ENCODE data around the gene MAGI2.
"Not testable (repeated sequence)": the region's sequence is repeated elsewhere in the genome, so short reads cannot be mapped to it uniquely, and the experiment has no call there.

The MAGI2 gene

DNA sequence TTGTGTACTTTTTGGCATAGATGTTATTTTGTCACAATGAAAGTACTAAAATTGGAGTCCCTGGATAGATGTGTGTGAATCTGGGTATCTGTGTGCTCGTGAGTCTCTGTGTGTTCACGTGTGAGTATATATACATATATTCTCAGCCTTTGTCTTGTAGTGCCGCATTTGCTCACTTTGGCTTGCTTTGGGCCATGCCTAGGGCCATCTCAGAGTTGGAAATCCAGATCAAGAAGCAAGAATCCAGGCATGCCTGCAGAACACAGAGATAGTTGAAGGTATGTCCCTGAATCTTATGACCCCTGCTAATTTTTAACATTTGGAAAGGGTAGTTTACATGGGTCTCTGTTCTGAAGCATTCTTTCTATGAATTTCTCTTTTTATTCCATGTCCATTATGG lies 1446.2 kb downstream of the MAGI2 start:
- no peak for DNase-seq

DNA sequence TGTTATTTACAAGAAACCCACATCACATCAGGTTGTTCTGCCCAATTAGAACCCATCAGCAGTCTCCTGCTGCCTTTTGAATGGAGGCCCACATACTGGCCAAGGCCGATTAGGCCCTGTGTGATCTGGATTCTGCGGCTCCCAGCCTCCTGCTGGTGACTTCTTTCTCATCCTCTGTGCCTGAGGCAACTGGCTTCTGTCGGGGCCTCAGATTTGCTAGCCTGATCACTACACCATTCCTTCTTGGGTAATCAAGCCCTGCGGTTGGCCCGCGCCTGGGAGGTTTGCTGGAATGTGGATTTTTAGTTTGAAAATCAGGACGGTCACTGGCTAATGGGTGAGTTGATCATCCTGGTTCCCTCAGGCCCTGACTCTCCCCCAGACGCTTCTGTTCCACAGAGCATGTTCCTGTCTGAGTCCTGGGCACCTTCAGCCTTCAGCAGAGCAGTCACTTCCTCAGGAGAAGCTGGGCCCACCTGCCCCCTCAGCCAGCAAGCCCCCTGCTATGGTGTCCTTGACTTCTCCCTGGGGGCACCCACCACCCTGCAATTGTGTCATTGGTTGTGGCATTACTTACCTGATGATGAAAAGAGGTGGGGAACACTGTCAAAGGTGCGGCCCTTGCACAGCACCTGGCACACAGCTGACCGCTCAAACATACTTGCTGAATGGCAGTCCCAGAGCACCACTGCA lies 1447.3 kb downstream of the MAGI2 start:
- no peak for DNase-seq

DNA sequence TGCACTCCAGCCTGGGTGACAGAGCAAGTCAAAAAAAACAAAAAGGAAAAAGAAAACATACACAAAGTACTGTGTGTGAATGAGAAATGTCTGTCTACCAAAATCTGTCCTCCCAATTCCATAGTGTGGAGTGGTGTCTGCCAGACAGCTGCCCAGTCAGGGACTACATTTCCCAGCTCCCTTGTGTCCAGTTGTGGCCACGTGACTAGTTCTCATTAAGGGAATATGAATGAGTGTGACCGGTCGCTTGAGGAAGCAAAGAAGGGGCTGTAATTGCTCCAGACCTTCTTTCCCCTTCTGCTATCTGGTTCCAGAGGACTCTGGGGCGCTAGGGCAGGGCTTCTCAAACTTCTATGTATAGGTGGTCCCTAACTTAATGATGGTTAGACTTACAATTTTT lies 1450.8 kb downstream of the MAGI2 start:
- no peak for DNase-seq

DNA sequence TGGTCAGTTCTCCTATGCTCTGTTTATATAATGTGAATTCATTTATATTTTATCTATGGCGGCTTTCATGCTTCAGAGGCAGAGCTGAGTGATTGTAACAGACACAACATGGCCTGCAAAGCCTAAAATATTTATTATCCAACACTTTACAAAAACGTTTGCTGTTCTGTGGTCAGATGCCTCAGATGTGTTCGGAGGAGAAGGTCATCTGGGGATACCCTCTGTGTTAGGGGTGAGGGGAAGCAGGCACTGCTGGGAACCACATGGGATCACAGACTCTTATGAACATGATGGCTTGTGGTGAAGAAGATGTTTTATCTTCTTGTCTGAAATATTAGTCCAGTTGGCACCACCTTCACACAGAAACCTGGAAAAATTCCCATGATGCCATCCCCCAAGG lies 1451.4 kb downstream of the MAGI2 start:
- DNase-seq: no peak

DNA sequence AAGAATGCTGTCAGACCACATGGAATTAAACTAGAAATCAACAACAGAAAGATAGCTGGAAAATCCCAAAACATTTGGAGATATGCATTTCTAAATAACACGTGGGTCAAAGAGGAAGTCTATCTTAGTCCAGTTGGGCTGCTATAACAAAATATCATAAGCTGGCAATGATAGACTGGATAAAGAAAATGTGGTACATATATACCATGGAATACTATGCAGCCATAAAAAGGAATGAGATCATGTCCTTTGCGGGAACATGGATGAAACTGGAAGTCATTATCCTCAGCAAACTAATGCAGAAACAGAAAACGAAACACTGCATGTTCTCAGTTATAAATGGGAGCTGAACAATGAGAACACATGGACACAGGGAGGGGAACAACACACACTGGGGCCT lies 1454.3 kb downstream of the MAGI2 start:
- not testable (repeated sequence) for DNase-seq

DNA sequence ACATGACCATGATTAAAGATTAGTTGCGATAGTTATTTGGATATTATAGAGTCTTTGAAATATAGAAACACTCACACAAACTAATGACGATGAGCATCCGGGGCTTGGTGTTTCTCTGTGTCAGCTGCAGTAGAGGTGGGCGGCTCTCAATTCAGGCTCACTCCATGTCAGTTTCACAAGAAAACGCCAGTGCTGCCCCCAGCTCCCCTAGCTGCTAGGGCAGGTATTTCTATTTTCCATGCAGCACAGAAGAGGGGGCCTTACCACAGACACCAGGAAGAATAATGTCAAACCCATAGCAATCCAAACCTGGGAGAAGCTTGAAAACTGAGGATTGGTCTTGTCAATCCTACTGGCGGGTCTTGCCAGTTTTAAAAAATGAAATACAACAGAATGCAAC lies 1457.8 kb downstream of the MAGI2 start:
- no peak for DNase-seq

DNA sequence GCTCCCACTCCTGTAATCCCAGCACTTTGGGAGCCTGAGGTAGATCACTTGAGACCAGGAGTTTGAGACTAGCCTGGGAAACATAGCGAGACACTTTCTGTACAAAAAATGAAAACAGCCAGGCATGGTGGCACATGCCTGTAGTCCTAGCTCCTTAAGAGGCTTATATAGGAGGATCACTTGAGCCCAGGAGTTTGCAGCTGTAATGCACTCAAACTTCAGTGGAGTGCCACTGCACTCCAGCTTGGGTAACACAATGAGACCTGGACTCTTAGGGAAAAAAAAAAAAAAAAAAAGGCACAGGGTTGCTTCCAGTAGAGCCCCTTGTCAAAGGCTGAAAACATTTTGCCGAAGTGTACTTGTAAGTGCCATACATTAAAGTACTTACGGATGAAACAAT lies 1459.6 kb downstream of the MAGI2 start:
- no peak for DNase-seq

DNA sequence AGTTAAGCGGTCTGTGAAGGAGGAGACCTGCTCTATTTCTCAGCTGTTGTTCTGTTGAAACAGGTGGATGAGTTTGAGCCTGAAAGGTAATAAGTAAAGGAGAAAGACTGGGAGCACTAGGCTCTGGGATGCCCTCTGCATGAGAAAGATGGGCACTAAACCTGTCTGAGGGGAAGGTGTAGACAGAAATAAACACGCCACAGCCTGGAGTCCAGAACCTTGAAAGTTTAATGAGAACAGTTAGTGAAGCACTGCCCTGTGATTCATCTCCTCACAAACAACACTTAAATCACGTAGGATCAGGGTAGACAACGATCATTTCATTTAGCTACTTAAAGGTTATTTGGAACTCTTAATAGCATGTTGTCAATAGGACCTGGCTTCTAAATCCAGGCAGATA lies 1461.8 kb downstream of the MAGI2 start:
- DNase-seq: no peak

DNA sequence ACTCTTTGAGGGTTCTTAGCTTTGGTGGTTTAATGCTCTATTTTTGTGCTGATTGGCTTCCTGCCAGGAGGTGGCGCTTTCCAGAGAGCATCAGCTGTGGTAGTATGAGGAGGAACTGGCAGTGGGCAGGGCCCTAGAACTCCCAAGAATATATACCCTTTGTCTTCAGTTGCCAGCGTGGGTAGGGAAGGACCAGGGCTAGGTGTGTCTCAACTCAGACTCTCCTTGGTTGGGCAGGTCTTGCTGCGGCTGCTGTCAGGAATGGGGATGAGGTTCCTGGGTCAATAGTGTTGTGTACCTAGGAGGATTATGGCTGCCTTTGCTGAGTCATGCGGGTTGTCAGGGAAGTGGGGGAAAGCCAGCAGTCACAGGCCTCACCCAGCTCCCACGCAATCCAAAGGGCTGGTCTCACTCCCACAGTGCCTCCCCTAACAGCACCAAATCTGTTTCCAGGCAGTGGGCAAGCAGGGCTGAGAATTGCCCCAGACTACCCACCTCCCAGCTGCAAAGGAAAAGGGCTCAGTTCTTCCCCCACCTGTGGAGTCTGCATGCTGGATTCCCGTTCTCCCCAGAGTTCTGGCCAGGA lies 1463.4 kb downstream of the MAGI2 start:
- DNase-seq: peak in 1 of 5 experiments; percentile 31

DNA sequence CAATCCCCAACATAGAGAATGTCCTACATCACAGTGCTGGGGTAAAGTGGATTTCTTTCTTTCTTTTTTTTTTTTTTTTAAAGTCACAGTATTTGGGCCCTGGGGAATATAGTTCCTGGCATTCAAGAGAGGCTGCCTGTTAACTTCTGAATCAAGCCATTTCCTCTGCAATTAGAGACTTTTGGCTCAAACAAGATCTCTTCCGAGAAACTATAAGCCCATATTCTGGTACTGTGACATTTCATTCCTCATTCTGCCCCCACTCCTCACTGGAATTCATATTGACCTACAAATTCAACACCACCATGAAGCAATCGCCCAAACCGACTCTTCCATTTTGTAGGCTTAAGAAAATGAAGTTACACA lies 1467.5 kb downstream of the MAGI2 start:
- DNase-seq: no peak

DNA sequence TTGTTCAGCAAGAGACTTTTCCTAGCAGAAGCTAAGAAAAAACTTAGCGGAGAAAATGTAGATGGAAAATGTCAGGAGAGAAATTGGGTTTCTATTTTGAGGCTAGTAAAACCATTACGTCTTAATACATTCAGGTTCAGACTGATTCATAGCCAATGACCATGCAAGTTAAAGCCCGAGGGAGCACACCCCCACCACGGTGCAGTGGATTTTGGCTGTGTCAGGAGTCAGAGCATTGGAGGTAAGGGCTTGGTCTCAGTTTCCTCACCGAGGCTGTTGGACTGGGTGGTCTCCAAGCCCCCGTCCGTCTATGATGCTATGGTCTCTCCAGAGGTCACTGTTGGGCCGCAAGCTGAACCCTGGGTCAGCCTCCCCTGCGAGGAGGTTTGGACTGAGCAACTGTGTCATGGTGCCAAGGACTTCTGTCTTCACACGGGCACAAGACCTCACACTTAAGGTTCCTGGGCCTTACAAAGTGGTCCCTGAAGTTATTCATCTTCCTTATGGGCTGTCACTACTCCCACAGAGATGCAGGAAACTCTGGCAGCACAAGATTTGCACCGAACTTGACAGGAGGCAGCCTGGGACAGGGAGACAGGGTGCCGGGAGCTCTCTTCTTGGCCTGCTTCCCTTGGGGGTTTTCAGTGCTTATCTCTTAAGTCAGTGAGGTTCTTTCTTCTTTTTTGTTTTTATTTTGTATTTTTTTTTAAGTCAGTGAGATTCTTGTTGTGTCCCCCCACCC lies 1468.1 kb downstream of the MAGI2 start:
- DNase-seq: no peak

DNA sequence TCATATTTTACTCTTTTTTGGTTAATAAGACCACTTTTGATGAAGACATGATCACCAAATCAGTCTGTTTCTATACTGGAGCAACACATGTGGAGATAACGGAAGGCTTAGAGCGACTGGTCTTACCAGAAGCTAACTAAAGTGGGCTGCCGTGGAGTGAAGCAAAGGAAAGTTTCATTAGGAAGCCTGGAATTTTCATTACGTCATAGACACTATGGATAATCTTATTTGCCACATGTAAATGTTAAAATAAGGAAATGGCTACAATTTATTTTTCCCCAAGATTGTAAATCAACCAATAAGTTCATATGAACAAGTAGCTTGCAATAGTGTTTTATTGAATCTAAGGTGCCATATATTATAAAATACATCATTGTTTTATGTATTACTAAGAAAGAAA lies 1469.5 kb downstream of the MAGI2 start:
- no peak for DNase-seq

DNA sequence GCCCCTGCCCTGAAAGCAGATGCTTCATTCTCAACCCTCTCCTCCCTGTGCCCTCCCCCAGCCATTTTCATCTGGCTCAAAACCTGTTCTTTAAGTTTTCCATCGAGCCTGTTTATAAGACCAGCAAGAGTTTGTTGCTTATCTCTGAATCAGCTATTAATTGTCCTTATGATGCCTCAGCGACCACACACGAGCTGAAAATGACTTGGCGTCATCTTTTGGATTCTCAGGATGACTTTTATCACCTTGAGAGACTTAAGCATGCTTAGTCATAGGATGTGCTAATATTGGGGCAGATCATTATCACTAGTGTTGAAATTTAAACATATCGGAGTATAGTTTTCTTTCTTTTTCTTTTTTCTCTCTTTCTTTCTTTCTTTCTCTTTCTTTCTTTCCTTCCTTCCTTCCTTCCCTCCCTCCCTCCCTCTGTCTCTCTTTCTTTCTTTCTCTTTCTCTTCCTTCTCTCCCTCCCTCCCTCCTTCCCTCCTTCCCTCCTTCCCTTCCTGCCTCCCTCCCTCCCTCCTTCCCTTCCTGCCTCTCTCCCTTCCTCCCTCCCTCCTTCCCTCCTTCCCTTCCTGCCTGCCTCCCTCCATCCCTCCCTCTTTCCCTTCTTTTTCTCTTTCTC lies 1470.4 kb downstream of the MAGI2 start:
- peak in 1 of 5 experiments; percentile 93 for DNase-seq

DNA sequence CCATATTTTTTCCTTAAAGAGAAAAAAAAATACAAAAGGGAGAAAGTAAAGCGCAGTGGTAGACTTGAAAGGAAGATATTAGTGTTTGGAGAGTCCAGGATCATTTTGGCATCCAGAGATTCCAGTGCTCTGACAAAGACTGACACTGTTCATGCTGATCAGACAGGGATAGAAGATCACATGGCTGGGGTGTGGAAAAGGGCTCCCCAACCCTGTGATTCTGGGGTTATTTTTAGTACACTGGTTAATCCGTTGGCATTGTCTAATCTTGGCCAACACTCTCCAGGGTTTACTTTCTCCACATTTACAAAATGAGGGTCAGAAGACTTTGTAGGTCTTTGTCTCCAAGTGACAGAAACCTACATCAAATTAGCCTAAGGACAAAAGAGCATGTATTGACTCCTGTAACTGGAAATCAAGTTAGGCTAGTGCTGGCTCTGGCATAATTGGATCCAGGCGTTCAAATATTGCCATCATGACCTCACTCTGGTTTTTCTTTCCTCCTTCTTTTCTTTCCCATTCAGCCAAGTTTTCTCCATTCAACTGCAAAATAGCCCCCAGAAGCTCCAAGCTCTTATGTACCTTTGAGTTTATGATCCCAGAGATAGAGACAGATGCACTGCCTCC lies 1473.3 kb downstream of the MAGI2 start:
- no peak for DNase-seq

DNA sequence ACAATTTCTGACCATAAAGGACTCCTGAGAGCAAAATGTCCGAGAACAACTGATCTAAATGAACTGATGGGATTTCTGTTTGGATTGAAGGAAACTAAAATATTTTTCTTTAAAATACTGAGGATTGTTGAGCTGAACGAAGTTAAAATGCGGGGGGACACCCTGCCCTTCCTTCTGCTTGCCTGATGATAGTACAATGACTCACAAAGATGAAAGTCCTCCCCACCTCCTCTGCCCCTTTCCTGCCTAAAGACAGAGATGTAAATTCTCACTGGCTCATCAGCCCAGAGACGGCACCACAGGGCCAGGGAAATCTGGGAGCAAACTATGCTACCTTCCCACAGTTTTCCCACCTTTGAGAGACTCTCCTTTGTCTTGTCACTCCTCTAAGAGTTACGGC lies 1474.2 kb downstream of the MAGI2 start:
- no peak for DNase-seq

DNA sequence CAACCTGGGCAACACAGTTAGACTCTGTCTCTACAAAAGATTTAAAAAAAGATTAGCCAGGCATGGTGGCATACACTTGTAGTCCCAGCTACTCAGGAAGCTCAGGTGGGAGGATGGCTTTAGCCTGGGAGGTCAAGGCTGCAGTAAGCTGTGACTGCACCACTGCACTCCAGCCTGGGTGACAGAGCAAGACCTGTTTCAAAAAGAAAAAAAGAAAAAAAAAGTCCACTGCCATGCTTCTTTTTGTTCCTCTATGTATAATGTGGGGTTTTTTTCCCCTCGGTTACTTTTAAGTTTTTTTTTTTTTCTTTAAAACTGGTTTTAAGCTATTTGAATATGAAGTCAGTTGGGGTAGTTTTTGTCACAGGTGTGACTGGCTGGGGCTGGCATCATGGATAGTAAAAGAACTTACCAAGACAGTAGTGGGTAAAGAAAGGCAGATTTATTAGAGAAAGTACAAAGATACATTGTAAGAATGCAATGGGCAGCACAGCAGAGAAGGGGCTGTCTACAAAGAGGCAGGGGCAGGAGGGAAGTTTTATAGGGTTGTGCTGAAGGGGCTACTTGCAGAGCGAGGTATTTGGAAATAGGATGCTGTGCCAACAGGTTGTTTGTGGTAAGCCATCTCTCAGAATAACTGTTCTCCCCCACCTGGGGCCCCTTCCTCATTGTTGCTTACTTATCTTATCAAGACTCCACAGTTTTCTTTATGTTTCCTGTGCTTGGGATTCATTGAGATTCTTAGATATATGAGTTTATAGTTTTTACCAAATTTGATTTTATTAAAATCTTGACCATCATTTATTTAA lies 1477.6 kb downstream of the MAGI2 start:
- no peak for DNase-seq

DNA sequence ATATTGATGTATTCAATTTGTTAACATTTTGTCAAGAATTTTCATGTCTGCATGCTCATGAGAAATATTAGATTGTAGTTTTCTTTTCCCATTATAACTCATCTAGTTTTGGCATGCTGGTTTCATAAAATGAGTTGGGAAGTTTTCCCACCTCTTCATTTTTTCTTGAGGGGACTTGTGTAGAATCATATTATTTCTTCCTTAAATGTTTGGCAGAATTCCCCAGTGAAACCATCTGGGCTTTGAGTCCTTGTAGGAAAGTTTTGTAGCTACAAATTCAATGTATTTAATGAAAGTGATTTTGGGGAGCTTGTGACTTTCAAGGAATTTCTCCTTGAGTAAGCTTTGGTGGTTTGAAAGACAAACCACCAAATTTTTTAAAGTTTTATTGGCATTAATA lies 1481.7 kb downstream of the MAGI2 start:
- DNase-seq: no peak

DNA sequence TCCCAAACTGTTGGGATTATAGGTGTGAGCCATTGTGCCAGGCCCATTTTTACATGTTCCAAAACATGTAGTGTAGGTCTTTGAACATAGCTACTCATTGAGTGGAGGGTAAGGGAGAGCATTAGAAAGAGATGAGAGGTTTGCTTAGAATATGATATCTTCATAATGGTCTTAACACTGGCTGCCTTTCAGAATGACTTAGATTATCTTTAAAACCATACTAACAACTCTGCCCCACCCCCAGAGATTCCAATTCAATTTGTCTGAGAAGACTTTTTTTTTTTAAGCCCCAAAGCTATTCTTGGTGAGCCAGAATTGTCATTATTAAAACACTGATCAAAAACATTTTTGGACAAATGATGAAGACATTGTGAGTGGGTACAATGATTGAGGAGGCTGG lies 1486.0 kb downstream of the MAGI2 start:
- DNase-seq: no peak
